Skin of body (tissue), 2 donors: Measurements from ENCODE around the gene DHRSX. TPM values are rescaled to one million over a fixed set of nuclear protein-coding genes. Genes with fewer than 3 reads are reported as not detected.
"Not testable (repeated sequence)": the region's sequence is repeated elsewhere in the genome, so short reads cannot be mapped to it uniquely, and the experiment has no call there.

Experiments used
- DNase-seq: peaks from one replicate; lab custom pipeline; 2025; lab: John Stamatoyannopoulos, UW
- total RNA-seq: library from RNA; depleted of rRNA; stranded (reverse); fragments of >200 nt; gene quantifications from one replicate; pipeline ENCODE4 v1.2.3, GENCODE V29; 2014

The DHRSX gene
- total RNA-seq, 1 donor from 2014 or later = 16.1 TPM

DNA sequence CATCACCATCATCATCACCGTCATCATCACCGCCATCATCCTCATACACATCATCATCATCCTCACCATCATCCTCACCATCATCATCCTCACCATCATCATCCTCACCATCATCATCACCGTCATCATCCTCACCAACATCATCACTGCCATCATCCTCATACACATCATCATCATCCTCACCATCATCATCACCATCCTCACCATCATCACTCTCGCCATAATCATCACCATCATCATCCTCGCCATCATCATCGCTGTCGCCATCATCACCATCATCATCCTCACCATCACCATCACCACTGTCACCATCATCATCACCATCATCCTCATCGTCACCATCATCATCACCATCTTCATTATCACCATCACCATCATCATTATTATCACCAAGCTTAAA lies 19.8 kb upstream of the DHRSX start:
- no peak for DNase-seq

DNA sequence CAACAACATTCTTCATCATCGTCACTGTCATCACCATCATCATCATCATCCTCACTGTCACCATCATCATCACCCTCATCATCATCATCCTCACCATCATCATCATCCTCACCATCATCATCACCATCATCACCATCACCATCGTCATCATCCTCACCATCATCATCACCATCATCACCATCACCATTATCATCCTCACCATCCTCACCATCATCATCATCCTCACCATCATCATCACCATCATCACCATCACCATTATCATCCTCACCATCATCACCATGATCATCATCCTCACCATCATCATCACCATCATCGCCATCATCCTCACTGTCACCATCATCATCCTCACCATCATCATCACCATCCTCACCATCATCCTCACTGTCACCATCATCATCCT lies 18.9 kb upstream of the DHRSX start:
- DNase-seq = not testable (repeated sequence)

- DNase-seq = no peak
Measured at GRCh38 chrX:2517055-2517454, 16.3 kb upstream of the DHRSX start.

- DNase-seq = no peak
Measured at GRCh38 chrX:2516623-2517022, 15.8 kb upstream of the DHRSX start.

- DNase-seq = no peak
Measured at GRCh38 chrX:2514131-2514530, 13.4 kb upstream of the DHRSX start.

- no peak for DNase-seq
Measured at GRCh38 chrX:2513121-2513664, 12.4 kb upstream of the DHRSX start.

DNA sequence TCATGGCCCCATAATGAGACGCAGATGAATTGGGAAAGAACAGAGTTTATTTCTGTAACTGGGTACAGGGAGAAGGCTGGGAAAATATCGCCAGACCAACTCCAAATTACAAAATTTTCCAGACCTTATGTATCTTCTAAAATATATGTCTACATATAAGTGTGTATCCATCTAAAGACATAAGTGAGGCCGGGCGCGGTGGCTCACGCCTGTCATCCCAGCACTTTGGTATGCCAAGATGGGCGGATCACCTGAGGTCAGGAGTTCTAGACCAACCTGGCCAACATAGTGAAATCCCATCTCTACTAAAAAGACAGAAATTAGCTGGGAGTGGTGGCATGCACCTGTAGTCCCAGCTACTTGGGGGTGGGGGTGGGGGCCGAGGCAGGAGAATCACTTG lies 11.7 kb upstream of the DHRSX start:
- DNase-seq = no peak

DNA sequence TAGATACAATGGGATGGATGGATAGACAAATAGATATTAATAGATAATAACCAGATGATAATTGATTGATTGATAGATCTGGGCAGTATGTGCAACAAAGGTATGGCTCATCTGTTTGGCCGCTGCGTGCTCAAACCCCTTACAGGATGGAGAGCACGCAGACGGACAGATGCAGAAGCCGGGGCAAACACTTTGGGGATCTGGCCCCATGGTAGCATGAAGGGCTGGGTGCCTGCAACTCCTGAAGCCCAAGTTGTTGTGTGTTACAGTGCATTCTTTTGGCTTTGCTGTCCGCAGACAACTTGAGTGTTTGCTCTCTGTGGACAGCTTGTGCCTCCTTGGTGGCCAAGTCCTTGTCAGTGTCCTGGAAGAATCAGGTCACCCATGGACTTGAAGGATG lies 10.6 kb upstream of the DHRSX start:
- DNase-seq = no peak

DNA sequence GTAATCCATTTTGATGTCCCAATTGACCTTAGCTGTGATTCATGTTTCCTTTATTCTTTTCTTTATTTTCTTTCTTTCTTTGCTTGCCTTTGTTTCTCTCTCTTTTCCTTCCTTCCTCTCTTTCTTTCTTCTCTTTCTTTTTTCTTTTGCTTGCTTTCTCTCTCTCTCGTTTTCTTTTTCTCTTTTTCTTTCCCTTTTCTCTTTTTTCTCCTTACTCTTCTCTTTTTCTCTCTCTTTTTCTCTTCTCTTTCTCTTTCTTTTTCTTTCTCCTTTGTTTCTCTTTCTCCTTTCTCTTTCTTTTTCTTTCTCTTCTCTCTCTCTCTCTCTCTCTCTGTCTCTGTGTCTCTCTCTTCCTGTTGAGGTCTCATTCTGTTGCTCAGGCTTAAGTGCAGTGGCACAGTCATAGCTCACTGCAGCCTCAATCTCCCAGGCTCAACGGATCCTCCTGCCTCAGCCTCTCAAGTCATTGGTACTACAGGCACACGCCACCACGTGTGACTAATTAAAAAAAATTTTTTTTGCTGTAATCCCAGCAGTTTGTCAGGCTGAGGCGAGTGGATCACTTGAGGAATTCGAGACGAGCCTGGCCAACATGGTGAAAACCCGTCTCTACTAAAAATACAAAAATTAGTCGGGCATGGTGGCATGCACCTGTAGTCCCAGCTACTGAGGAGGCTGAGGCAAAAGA lies 8.0 kb upstream of the DHRSX start:
- DNase-seq = no peak

- DNase-seq = no peak
Measured at GRCh38 chrX:2507904-2508627, 7.3 kb upstream of the DHRSX start.

GRCh38 chrX:2507196-2507595 lies 6.4 kb upstream of the DHRSX start:
- no peak for DNase-seq

GRCh38 chrX:2505341-2505740 lies 4.6 kb upstream of the DHRSX start:
- DNase-seq = not testable (repeated sequence)

DNA sequence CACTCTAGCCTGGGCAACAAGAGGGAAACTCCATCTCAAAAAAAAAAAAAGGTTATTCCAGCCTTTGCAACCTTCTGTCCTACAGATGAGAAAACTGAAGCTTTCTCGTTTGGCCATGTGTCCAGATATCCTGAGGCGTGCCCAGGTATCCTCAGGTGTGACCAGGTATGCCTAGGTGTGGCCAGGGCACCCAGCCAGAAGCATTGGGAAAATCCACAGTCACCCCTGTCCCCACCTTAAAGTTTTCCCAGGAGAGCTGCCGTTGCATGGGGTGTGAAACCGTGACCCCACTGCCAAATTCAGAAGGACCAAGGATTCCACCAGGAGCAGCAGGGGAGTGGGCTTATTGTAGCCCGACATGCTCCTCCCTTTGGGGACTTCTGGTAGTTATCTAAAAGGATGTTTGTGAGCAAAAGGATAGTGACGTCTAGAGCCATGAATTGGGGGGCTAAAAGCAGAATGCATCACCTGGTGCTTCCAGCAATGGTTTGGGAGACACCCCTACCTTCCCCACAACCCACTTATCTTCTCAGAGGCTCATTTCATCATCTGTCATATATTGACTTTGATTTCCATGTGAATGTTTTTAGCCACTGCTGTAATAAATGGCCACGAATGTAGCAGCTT lies 4.0 kb upstream of the DHRSX start:
- DNase-seq = no peak

GRCh38 chrX:2503591-2504500 lies 3.1 kb upstream of the DHRSX start:
- DNase-seq = no peak

GRCh38 chrX:2502668-2503519 lies 2.1 kb upstream of the DHRSX start:
- DNase-seq = no peak

GRCh38 chrX:2502120-2502667 lies 1.4 kb upstream of the DHRSX start:
- no peak for DNase-seq

DNA sequence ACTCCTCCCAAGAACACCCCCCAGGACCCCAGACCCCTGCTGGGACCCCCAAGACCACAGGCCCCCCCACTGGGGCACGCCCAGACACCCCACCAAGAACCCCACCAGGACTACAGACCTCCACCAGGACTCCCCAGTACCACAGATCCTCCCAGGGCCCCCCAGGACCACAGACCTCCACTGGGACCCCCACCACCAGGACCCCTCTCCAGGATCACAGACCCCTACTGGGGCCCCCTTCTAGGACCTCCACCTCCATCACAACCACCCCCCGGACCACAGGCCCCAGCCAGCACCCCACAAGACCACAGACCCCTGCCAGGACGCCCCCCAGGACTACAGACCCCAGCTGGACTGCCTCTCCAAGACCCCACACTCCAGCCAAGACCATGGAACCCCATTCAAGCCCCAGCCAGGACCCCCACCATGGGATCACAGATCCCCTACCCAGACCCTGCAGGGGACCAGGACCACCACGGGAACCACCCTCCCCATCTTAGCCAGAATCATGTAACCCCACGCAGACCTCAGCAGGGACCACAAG lies 855 bp upstream of the DHRSX start:
- DNase-seq = no peak

- DNase-seq = no peak
Measured at GRCh38 chrX:2500091-2500802, 529 bp downstream of the DHRSX start.

DNA sequence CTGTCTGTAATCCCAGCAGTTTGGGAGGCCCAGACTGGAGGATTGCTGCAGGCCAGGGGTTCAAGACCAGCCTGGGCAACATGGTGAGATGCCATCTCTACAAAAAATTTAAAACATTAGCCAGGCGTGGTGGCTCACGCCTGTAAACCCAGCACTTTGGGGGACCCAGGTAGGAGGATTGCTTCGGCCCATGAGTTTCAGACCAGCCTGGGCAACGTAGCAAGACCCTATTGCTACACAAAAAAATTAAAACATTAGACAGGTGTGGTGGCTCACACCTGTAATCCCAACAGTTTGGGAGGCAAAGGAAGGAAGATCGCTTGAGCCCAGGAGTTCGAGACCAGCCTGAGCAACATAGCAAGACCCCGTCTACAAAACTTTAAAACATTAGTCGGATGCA lies 1.3 kb downstream of the DHRSX start:
- DNase-seq = no peak
